HuH-7 (cell line): Measurements from ENCODE around the gene SPON1.

Experiments
- DNase-seq: peaks from one replicate; pipeline ENCODE4 v3.0.0; 2011; ENCODE audit warnings: low spot score

SPON1 gene

DNA sequence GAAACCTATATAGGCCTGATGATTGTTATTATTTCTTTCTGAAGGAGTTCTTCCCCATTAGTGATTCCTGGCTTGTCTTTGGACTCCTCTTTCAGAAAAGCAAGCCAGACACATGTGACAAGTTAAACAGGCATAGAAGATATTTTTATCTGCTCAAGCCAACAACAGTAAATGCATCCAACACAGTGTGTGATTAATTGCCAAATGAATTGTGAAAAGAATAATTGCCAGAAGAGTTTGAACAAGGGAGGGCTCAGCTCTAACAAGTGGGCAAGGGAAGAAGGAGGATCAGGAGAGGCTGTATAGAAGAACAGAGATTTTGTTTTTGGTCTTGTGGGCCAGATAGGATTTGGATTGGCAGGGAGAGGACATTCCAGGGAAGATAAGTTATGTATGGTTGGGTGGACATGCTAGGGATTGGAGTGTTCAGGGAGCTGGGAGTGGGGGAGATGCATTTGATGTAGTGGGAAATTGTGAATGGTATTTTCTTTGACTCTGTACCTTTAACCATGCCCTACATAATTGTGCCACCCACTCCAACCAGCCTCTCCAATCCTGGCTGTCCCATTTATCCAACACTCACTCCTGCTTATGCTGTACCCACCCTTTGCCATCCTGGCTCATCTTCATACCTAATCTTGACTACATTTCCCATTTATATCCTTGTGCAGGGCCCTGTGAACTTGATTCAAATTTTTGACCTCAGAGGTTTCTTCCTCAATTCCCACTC is 223.7 kb downstream of the SPON1 start:
- no peak for DNase-seq

- no peak for DNase-seq
Measured at GRCh38 chr11:14189874-14190273, 227.4 kb downstream of the SPON1 start.

DNA sequence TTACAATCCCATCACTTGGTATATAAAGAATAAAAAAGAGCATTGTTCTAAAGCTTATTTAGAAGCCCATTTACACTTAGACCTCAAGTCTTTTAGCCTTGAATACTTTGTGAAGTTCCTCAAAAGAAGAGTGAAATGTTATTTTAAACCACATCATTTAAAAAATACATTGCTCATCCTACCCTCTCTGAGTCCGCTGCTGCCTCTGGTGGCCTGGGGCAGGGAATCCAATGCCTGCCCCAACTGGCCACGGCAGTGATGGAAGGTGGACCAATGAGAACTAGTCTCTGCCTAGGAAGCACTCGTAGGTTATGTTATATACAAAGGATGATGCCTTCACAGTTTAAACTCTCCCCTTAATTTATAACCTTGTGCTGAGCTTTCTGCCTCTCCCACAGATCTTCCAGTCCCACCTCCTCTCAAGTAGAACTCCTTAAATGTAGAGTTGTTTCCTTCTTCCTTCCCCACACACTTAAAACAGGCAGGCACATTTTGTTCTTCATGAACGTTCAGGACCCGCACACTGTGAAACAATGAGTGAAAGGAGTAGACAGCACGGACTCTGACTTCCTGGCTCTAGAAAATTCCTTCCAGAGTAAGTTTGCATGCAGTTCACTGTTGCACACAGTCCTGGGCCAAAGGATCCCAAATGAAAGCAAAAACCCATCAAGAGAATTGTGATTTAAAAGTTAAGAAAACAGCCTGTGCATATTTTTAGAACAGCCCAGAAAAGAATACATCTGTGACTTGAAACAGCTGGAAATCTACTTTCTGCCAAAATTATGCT is 228.7 kb downstream of the SPON1 start:
- no peak for DNase-seq

DNA sequence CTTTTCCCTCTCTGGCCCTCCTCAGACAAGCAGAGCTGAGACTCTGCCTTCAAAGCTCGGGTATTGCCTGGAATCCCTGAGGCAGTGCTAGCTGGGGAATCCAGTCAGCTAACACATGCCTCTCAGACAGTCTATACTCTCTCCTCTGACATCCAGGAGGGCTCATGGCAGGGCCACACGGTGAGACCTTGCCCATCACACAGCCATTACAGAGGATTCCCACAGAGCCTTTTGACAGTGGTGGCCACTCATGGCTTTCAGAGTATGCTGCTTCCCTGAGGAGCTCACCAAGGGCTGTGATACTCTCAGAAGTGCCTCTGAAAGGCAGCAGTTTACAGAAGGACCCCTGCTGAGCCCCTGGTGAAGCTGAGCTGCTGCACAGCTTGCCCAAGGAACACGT is 231.1 kb downstream of the SPON1 start:
- DNase-seq = no peak

DNA sequence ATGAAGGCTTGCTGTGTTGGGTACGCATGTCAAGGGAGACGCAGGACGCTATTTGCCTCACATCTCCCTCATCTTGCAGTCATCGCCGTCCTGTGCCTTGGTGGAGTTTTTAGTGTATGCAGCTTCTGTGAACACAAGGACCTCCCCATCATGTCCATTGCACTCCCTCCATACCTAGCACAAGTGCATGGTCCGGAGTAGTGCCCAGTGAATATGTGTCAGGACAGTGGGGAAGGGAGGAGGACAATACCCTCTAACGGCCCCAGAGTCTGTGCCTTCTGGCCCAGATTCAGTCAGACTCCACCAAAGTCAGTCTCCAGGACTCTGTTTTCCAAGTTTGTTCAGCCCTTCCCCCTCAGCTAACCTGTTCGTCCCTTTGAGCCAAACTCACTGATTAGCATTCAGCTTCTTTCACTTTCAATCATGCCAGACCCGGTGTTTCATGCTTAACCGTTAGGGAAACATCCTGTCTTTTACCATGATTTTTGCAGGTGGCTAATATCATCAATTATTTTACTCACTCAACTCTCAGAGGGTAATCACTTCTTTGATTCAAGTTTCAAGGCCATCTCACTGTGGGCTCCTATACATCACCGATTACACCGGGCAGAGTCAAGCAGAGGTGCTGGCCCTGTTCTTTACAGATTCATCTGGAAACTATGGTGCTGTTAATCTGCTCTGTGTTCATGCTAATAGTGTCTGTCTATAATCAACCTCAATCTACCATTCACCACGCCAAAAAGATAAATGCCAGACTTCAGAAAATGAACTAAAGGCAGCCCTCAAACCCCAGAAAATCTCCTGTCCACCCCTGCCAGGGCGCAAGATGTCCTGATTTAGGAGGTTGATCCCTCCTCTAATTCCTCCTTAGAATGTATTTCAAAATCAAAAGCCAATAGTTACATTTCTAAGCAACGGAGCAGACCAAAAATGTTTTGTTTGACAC is 240.0 kb downstream of the SPON1 start:
- no peak for DNase-seq

DNA sequence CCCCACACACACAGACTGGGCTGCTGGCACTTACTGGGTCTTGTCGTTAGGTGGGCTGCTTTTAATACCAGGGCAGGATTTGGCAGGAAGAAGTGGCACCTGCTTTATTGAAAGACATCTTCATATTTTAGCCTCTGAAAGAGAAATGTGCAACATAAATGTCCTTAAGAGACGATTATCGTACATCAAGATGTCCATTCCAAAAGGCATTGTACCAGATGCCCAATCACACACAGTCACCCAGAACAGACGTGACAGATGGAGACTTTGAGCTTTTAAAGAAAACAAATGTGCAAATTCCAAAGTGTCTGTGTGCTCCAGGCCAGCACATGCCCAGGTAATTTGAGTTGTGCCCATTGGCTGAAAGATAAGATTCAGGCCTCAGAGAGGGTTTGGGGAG is 240.8 kb downstream of the SPON1 start:
- no peak for DNase-seq

- DNase-seq = no peak
Measured at GRCh38 chr11:14212986-14213385, 250.5 kb downstream of the SPON1 start.

DNA sequence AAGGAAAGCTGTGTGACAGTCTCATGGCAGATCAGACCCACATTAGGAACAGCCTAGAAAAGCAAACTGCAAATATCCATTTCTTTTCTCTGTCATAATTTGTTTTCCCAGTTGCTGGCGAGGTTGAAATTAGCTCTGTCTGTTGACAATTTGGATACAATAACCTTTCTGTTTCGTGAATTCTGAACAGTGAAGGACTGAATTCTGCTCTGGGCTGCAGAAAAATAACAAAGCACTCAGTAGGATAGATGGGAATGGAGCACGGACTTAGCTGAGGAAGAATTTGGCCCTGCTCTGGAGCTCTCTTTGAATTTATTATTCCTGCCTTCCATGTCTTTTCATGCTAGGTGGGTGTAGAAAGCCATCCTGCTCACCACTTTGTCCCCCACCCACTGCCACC is 256.2 kb downstream of the SPON1 start:
- DNase-seq = no peak

DNA sequence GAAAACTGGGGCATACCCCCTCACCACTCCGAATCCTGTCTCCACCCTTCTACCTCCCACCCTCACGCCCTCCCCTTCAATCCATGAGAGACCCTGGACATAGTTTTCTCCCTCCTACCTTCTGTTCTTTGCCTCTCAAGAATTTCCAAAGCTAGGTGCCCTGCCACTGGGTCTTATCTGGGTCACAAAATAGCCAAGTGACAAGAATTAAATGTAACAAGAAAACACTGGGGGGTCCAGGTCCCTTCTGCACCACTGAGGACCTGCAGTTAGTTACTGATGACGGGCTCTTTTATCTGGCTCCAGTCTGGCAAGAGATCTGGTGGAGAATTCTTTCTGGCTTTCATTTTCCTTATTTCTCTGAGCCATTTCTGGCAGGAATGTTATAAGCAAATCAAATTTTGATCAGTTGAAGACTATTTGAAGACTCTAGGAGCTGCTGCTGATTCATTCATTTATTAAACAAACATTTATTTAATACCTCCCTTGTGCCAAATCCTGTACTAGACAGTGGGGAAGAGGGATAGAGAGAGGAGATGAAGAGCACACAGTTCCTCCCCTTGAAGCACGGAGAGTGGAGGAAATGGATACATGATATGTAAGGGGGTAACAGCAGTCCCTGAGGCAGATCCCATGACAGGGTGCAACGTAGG is 261.2 kb downstream of the SPON1 start:
- DNase-seq = no peak

GRCh38 chr11:14224395-14224794 is 261.9 kb downstream of the SPON1 start:
- no peak for DNase-seq

- DNase-seq = no peak
Measured at GRCh38 chr11:14225666-14226065, 263.1 kb downstream of the SPON1 start.

DNA sequence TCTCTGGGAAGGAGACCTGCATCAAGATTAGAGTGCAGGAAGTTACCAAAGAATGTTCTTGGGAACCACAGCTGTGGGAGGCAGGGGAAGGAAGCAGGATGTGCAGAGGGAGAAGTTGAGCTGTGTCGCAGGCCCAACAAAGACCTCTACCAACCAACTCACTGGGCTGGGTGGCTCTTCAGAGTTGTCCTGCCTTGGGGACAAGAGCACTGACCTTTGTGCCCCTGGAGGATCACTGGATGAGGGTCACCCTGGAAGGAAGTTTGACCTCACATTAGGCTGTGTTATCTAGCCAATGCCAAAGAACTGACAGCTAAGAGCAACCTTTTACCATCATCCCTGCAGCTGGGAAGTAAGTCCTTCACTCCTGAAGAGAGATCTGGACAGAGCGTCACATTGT is 265.8 kb downstream of the SPON1 start:
- no peak for DNase-seq

- no peak for DNase-seq
Measured at GRCh38 chr11:14229472-14229871, 266.9 kb downstream of the SPON1 start.

DNA sequence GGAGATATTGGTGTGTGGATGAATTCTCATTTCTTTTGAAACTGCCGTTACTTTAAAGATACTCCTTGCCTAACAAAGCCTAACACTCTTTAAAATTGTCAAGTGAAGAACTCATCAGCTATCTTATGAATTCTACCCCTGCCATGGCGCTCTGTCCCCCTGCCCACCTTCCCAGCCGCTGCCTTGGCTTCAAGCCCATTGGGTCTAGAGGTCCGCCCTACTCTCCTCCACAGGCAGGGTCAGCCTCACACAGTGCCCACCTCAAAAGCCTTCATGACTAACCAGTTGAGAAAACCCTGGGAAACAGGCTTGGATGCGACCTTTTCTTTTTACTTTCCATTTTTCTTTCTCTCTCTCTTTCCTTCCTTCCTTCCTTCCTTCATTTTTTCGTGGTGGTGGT is 267.9 kb downstream of the SPON1 start:
- no peak for DNase-seq

GRCh38 chr11:14232652-14233051 is 270.1 kb downstream of the SPON1 start:
- DNase-seq = peak; percentile 40

GRCh38 chr11:14234446-14234845 is 271.9 kb downstream of the SPON1 start:
- DNase-seq = no peak

GRCh38 chr11:14235701-14236100 is 273.2 kb downstream of the SPON1 start:
- DNase-seq = no peak

- DNase-seq = no peak
Measured at GRCh38 chr11:14237444-14237961, 275.0 kb downstream of the SPON1 start.

- DNase-seq = no peak
Measured at GRCh38 chr11:14240221-14240620, 277.7 kb downstream of the SPON1 start.

- DNase-seq = no peak
Measured at GRCh38 chr11:14240951-14241350, 278.4 kb downstream of the SPON1 start.

- DNase-seq = no peak
Measured at GRCh38 chr11:14242187-14242586, 279.7 kb downstream of the SPON1 start.

- no peak for DNase-seq
Measured at GRCh38 chr11:14242733-14243132, 280.2 kb downstream of the SPON1 start.
